ENCODE data around the gene CDH23. TPM values are rescaled to one million over a fixed set of nuclear protein-coding genes. Genes with fewer than 3 reads are reported as not detected.

The CDH23 gene
- total RNA-seq, 2 experiments from 2014 or later, result 3.7 to 5.3 TPM

DNA sequence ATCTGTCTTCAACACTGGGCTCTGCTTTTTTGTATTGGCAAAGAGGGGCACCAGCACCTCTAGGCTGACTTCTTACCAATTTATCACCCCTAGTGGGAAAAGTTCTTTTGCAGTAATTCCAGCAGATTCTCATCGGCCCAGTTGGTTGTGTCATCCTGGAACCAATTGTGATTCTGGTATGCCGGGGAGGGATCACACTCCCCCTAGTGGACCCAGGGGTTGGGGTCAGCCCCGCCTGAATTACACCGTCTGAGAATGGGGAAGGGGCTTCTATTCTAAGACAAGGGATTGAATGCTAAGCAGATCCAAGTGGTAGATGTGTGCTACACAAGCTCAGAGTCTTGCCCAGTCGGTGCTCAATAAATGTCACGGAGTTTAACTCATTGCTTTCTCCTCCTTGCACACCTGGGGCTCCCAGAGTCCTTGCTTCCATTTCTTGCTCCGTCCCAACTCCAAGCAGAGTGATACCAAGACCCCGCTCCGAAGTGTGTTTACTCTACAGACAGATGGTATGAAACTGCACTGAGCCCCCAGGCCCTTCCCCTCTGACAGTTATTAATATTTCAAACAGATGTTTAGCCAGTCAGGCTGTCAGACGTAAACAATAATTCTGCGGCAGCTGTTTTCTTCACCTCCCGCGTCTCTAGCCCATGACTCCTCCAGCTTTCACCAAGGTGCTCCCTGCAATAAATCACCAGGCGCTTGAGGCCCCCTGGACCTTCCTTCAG is 251.0 kb downstream of the CDH23 start:
- Mint-ChIP-seq H3K36me3 (no peaks in the 10 kb centered on the region), H3K4me1 (peaks cover 2% of the 10 kb centered on the region), H3K4me3 (no peak overlapping the region), H3K27me3 (no peaks in the 10 kb centered on the region), H3K9me3 (no peaks in the 10 kb centered on the region), H3K27ac (no peak overlapping the region)
- POLR2A ChIA-PET, result no interaction called here
- DNase-seq (no peak), ATAC-seq (ENCODE audit: low read depth) (no peak)

DNA sequence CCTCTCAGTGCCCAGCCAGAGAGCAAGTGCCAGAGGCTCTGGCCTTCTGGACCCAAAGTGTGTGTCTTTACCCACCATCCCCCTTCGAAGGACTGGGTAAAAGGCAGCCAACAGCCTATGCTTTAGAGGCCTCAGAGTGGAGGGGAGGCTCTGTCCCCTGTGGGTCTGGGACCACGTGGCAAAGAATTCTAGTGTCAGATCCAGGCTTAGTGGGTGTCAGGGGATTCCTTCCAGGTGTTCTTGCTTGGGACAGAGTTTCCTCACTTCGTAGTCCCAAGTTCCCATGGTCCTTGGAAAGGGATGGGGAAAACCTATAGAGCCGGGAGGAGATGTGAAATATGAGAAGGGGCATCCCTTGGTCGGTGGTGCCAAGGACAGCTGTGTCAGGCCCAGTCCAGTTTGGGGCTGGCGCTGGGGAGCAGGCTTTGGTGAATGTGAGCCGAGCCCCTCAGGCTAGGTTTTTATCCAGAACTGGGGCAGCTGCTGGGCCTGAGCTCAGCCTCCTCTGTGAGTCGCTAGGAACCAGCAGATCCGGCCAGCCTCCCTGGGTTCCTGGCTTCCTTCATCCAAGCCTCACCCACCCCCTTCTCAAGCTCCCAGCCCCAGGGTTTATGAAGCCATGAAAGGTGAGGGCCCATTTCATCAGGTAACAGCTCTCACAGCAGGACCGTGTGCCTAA is 251.7 kb downstream of the CDH23 start:
- DNase-seq (no peak), ATAC-seq (ENCODE audit: low read depth) (no peak)
- POLR2A ChIA-PET, result no interaction called here
- no peaks in the 10 kb centered on the region for H3K36me3 Mint-ChIP-seq
- H3K9me3 Mint-ChIP-seq, result no peaks in the 10 kb centered on the region
- peaks cover 2% of the 10 kb centered on the region for H3K4me1 Mint-ChIP-seq
- H3K27me3 Mint-ChIP-seq, result no peaks in the 10 kb centered on the region
- no peak overlapping the region for H3K4me3 Mint-ChIP-seq
- no peak overlapping the region for H3K27ac Mint-ChIP-seq

DNA sequence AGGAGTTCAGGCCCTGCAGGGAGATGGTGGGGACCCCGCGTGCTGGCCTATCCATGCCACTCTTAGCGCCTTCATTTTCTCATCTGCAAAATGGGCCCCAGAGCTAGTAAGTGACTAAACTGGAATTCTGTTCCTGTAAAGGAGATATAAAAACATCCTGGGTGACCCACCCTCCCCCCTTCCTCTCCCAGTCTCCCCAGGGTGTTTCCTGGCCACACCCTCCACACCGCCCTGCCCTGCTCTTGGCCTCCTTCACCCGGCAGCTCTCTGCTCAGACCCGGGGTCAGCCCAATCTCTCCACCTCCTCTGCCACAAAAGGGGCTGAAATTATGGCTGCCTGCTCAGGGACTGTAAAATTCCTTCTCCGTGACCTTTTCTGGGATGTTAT is 252.2 kb downstream of the CDH23 start:
- H3K27me3 Mint-ChIP-seq, result no peaks in the 10 kb centered on the region
- H3K27ac Mint-ChIP-seq, result no peak overlapping the region
- no peak for ATAC-seq (ENCODE audit: low read depth)
- H3K4me1 Mint-ChIP-seq, result peaks cover 2% of the 10 kb centered on the region
- DNase-seq, result no peak
- no peaks in the 10 kb centered on the region for H3K36me3 Mint-ChIP-seq
- no peak overlapping the region for H3K4me3 Mint-ChIP-seq
- no peaks in the 10 kb centered on the region for H3K9me3 Mint-ChIP-seq
- POLR2A ChIA-PET, result no interaction called here

DNA sequence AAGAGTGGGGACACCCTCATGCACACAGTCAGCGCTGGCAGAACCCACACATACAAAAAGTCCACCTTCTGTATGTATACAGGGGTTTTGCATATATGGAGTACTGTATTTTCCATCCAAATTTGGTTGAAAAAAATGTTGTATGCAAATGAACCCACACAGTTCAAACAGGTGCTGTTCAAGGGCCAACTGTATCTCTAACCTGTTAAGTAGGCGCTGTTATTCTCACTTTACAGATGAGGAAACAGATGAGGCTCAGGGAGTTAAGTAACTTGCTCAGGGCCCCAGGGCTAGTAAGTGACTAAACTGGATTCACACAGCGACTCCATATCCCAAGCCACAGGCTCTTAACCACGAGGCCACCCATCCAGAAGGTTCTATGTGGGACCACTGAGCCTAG is 252.9 kb downstream of the CDH23 start:
- DNase-seq (no peak), ATAC-seq (ENCODE audit: low read depth) (no peak)
- Mint-ChIP-seq H3K36me3 (no peaks in the 10 kb centered on the region), H3K27ac (no peak overlapping the region), H3K4me3 (no peak overlapping the region), H3K9me3 (no peaks in the 10 kb centered on the region), H3K27me3 (no peaks in the 10 kb centered on the region), H3K4me1 (peaks cover 2% of the 10 kb centered on the region)
- POLR2A ChIA-PET, result no interaction called here

DNA sequence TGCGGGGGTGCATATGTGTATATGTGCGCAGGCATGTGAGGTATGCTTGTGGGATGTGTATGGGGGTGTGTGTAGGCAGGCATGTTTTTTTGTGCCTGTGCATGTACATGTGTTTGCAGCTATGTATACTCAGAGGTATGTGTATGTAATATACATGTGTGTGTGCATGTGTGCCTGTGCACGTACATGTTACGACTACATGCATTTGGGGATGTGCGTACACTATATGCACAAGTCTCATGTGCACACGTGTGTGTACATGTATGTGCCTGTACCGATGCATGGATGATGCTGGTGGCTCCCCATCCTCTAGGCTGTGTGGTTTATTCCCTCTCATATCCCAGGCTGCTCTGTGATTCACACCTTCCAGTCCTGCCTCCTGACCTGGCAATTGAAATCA is 253.7 kb downstream of the CDH23 start:
- ATAC-seq (ENCODE audit: low read depth) (no peak), DNase-seq (no peak)
- POLR2A ChIA-PET, result no interaction called here
- Mint-ChIP-seq H3K9me3 (no peaks in the 10 kb centered on the region), H3K4me1 (peaks cover 2% of the 10 kb centered on the region), H3K36me3 (no peaks in the 10 kb centered on the region), H3K27me3 (no peaks in the 10 kb centered on the region), H3K27ac (no peak overlapping the region), H3K4me3 (no peak overlapping the region)

DNA sequence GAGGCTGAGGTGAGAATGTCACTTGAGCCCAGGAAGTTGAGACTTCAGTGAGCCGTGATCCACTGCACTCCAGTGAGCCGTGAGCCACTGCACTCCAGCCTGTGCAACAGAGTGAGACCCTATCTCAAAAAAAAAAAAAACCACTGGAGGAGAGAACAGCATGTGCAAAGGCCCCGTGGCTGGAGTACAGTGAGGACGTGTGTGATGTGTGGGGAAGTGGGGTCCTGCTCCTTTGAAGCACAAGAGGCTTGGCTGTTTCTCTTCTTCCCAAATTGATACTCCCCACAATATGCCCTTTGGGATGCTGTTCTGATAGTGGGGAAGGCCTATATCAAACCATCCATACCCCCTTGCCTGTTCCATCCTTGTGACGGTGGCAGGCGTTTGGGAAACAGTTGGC is 254.7 kb downstream of the CDH23 start:
- Mint-ChIP-seq H3K4me1 (peaks cover 2% of the 10 kb centered on the region), H3K27ac (no peak overlapping the region), H3K9me3 (no peaks in the 10 kb centered on the region), H3K4me3 (no peak overlapping the region), H3K27me3 (no peaks in the 10 kb centered on the region), H3K36me3 (no peaks in the 10 kb centered on the region)
- POLR2A ChIA-PET, result interaction anchor here (0.6 kb wide), 1 partner anchor 120 kb away, joined by 4 read pairs; no protein-coding TSS in a partner anchor
- DNase-seq (no peak), ATAC-seq (ENCODE audit: low read depth) (no peak)

DNA sequence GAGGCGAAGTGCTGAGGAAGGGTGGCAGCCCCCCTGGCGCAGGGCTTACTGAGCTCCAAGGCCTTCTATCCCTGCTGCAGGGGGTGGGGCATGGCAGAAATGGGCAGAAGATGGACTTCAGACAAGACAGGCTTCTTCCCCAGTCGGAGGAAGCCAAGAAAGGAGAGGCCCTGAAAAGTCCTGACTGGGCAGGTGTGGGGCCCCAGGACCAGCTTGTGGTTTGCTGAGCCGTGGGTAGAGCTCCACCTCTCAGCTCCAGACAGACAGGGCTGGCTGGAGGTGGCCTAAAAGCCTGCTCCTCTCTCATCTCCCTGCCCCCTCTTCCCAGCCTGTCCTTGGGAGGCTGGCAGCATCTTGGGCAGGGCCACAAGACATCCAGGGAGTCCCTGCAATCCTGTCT is 255.2 kb downstream of the CDH23 start:
- Mint-ChIP-seq H3K27me3 (no peaks in the 10 kb centered on the region), H3K36me3 (no peaks in the 10 kb centered on the region), H3K27ac (no peak overlapping the region), H3K9me3 (no peaks in the 10 kb centered on the region), H3K4me1 (peaks cover 2% of the 10 kb centered on the region), H3K4me3 (no peak overlapping the region)
- POLR2A ChIA-PET, result no interaction called here
- ATAC-seq (ENCODE audit: low read depth) (no peak), DNase-seq (no peak)

DNA sequence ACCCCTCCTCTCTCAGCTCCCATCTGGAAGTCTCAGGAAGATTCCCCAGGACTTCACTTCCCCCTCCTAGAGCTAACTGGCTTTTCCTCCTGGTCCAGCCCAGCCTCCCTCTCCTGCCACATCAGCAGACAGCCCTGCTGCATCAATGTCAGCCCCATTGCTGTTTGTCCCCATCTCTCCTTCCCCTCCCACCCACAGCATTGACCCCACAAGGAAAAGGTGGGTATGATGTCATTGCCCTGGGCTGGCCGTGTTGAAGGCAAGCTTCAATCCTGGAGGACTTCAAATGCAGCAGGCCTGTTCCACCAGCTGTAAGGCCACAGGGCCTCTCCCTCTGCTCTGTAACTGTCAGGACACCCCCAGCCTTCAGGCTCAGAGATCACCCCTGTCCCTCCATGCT is 256.3 kb downstream of the CDH23 start:
- Mint-ChIP-seq H3K27ac (no peak overlapping the region), H3K27me3 (peaks cover under 1% of the 10 kb centered on the region)
- ATAC-seq (ENCODE audit: low read depth), result no peak

DNA sequence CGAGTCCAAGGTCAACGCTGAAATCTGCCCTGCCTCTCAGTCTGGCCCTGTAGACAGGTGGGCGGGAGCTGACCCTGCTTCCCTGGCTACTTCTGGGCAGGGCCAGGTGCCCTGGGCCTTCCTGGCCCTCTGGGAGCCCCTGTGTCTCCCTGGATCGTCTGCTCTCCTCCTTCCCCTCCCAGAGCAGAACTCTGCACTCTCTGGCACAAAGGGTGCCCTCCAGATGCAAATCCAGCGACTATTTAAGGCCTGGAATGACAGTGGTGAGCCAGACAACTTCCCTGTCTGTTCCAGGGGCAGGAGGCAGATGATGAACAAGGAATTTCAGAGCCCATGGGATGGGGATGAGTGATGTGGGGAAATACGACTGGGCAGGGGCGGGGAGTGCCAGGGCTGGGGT is 259.5 kb downstream of the CDH23 start:
- Mint-ChIP-seq H3K4me3 (no peak overlapping the region), H3K4me1 (no peaks in the 10 kb centered on the region), H3K9me3 (no peaks in the 10 kb centered on the region), H3K27ac (no peak overlapping the region), H3K36me3 (no peaks in the 10 kb centered on the region), H3K27me3 (peaks cover 5% of the 10 kb centered on the region)
- ATAC-seq (ENCODE audit: low read depth) (no peak), DNase-seq (no peak)
- POLR2A ChIA-PET, result no interaction called here

More for the DNA sequence above, 256.3 kb downstream of the CDH23 start:
- POLR2A ChIA-PET, result no interaction called here
- no peaks in the 10 kb centered on the region for H3K9me3 Mint-ChIP-seq
- no peak overlapping the region for H3K4me3 Mint-ChIP-seq
- H3K4me1 Mint-ChIP-seq, result peaks cover 2% of the 10 kb centered on the region
- no peaks in the 10 kb centered on the region for H3K36me3 Mint-ChIP-seq
- no peak for DNase-seq

DNA sequence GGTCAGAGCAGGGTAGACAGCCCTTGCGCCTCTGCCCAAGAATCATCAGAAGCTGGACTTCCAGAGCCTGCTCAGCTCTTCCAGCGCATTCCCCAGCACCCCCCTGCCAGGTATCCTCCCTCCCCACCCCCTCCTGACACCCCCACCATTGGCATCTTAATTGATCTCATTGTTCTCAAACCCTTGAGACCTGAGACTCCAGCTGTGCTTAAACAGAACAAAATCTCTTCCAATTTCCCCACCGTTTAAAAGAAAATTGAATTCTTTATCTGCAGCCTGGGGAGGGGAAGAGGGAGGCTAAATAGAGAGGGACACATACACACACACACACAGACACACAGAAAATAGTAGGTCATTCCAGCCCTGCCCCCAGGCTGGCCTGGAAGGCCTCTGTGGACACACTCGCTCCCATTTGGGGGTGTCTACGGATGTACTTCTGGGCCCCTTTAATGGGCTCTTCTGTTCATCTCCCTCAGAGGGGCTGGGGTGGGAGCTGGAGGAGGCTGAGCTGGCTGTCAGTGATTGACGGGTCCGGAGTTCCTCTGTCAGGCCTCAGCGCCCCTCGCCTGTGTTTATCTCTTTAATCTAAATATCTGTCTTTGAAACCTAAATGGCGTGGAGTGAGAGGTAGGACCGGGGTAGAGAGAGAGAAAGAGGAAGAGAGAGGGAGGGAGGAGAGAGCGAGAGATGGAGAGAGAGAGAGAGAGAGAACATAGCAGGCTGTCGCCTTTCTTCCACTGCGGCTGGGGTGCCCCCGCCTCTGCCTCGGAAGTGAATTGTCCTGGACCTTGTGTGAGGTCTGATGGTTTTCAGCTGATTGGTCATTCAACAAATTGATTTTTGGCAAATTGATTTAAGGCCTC is 261.1 kb downstream of the CDH23 start:
- Mint-ChIP-seq H3K36me3 (no peaks in the 10 kb centered on the region), H3K4me3 (no peak overlapping the region), H3K4me1 (no peaks in the 10 kb centered on the region), H3K27me3 (peaks cover 5% of the 10 kb centered on the region), H3K9me3 (no peaks in the 10 kb centered on the region), H3K27ac (no peak overlapping the region)
- ATAC-seq (ENCODE audit: low read depth), result no peak
- DNase-seq, result no peak
- POLR2A ChIA-PET, result no interaction called here

DNA sequence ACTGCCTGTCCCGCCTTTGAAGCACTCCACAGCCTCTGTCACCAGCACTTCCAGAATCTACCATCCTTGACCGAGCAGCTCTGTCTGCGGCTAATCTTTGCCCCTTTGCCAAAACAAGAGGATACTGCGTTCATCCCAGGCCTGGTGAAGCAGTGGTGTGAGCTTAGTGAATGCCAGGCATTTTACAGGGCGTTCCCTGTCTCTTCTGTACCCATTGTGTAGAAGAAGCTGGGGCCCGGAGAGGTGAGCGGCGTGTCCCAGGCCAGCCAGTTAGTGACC is 261.7 kb downstream of the CDH23 start:
- peaks cover 5% of the 10 kb centered on the region for H3K27me3 Mint-ChIP-seq
- ATAC-seq (ENCODE audit: low read depth) (no peak), DNase-seq (no peak)
- POLR2A ChIA-PET, result no interaction called here
- H3K36me3 Mint-ChIP-seq, result no peaks in the 10 kb centered on the region
- no peak overlapping the region for H3K27ac Mint-ChIP-seq
- H3K4me3 Mint-ChIP-seq, result no peak overlapping the region
- no peaks in the 10 kb centered on the region for H3K9me3 Mint-ChIP-seq
- no peaks in the 10 kb centered on the region for H3K4me1 Mint-ChIP-seq

DNA sequence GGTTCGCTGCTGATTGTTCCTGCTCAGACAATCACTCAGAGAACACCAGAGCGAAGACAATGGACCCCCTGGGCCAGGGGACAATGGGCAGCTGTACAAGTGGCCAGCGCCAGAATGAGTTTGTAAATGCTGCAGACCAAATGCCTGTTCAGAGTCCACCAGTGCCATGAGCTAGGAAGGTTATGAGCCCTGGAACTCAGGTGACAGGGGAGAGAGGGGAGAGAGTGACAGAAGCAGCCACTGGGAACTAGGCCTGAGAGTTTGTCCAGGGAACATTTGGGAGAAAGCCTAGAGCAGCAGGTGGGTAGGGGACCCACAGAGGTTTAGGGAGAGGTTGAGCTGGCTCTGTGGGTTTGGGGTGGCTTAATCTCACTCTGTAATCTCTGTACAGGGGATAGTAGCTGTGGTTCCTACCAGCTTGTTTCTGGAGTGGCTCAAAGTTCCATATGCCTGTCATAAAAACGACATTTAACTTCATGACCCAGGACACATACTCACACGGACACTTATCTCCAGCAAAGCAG is 262.5 kb downstream of the CDH23 start:
- Mint-ChIP-seq H3K27me3 (peaks cover 5% of the 10 kb centered on the region), H3K4me3 (no peak overlapping the region), H3K36me3 (no peaks in the 10 kb centered on the region), H3K9me3 (no peaks in the 10 kb centered on the region), H3K27ac (no peak overlapping the region), H3K4me1 (no peaks in the 10 kb centered on the region)
- DNase-seq (no peak), ATAC-seq (ENCODE audit: low read depth) (no peak)
- POLR2A ChIA-PET, result no interaction called here

DNA sequence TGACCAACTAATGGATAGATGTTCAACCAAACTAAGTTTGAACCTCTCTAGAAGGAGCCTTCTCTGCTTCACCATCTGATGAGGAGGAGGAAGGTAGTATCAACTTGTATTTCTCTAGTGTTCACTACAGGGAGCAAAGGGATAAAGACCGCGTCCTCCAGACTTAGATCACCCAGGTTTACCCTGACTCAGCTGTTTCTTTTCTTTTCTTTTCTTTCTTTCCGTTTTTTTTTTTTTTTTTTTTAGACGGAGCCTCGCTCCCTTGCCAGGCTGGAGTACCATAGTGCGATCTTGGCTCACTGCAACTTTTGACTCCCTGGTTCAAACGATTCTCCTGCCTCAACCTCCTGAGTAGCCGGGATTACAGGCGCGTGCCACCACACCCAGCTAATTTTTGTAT is 263.0 kb downstream of the CDH23 start:
- Mint-ChIP-seq H3K27ac (no peak overlapping the region), H3K4me3 (no peak overlapping the region), H3K4me1 (peaks cover 1% of the 10 kb centered on the region), H3K9me3 (no peaks in the 10 kb centered on the region), H3K27me3 (peaks cover 5% of the 10 kb centered on the region), H3K36me3 (no peaks in the 10 kb centered on the region)
- no peak for DNase-seq
- no peak for ATAC-seq (ENCODE audit: low read depth)
- POLR2A ChIA-PET, result no interaction called here

DNA sequence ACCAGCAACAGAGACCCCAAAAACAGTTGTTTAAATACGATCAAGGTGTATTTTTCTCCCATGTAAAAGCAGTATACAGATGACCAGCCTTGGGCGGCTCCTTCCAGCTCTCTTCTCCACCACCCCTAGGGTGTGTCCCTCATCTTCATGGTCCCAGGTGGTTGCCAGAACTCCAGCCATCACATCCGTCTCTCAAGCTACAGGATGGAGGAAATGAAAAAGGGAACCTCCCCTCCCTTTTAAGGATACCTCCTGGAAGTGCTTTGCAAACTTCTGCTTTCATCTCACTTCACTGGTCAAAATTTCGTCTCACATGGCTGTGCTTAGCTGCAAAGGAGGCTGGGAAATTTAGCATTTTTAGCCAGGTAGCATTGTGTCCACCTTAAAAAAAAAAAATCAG is 263.6 kb downstream of the CDH23 start:
- peaks cover 5% of the 10 kb centered on the region for H3K27me3 Mint-ChIP-seq
- H3K36me3 Mint-ChIP-seq, result no peaks in the 10 kb centered on the region
- no peak overlapping the region for H3K4me3 Mint-ChIP-seq
- no peak overlapping the region for H3K27ac Mint-ChIP-seq
- peaks cover 2% of the 10 kb centered on the region for H3K4me1 Mint-ChIP-seq
- DNase-seq (no peak), ATAC-seq (ENCODE audit: low read depth) (no peak)
- H3K9me3 Mint-ChIP-seq, result no peaks in the 10 kb centered on the region
- POLR2A ChIA-PET, result no interaction called here

Measured in activated naive CD8-positive, alpha-beta T cell treated with anti-CD3 and anti-CD28 coated beads, Interleukin-2, amount 10 ng/mL, durations not matched to agents 7 days and 5 days (primary cell).